ENCODE results near the gene WDR44.
"Not testable (repeated sequence)": the region's sequence is repeated elsewhere in the genome, so short reads cannot be mapped to it uniquely, and the experiment has no call there.

The WDR44 gene

GRCh38 chrX:118360429-118361125 is 14.7 kb downstream of the WDR44 start:
- peak; percentile 51 for DNase-seq (ENCODE audit: low read depth, low spot score)

DNA sequence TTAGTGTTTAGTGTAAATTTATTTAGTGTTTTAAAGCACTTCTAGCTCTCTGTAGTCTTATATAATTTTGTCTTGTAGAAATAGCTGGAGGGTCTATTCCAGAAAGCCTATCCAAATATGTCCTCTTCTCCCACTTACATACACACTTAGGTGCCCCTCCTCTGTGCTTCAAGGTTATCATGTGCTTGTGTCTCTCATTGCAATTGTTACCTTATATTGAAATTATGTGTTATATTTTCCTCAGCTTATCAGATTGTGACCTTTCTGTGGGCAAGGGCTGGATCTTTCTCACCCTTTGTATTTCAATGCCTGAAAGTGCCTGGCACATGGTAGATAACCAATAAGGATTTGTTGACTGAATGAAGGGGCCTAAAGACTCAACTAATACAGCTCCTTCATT is 18.4 kb downstream of the WDR44 start:
- no peak for DNase-seq (ENCODE audit: low read depth, low spot score)

DNA sequence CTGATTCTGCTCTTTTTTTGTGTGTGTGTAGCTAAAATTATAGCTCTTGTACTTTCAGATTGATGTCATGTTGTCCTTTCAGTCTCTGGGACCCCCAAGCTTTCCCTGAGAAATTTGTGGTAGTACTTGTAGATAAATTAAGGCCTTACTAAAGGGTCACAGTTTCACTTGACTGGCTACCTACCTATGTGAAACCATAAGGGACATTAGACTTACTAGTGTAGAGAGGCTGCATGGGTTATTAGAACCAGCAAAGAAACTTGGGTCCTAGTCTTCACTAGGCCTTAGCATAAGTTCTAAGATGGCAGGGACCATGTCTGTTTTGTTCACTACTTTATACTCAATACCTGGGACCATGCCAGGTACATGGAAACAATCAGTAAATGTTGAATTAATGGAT is 21.4 kb downstream of the WDR44 start:
- DNase-seq (ENCODE audit: low read depth, low spot score): no peak

DNA sequence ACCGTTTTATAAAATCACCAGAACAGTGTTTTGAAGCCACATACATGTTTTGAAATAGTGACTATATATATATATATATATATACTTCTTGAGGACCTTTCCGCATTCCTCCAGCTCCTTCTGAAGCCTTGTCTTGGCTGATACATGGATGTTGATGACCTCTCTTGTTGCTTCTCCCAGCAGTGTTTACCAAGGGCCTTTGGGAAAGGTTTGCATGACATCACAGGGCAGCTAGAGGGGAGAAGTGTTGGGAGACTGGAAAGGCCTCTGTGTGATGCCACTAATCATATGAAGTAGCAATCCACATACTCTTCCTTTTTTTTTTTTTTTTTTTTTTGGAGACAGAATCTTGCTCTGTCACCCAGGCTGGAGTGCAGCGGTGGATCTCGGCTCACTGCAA is 22.5 kb downstream of the WDR44 start:
- no peak for DNase-seq (ENCODE audit: low read depth, low spot score)

DNA sequence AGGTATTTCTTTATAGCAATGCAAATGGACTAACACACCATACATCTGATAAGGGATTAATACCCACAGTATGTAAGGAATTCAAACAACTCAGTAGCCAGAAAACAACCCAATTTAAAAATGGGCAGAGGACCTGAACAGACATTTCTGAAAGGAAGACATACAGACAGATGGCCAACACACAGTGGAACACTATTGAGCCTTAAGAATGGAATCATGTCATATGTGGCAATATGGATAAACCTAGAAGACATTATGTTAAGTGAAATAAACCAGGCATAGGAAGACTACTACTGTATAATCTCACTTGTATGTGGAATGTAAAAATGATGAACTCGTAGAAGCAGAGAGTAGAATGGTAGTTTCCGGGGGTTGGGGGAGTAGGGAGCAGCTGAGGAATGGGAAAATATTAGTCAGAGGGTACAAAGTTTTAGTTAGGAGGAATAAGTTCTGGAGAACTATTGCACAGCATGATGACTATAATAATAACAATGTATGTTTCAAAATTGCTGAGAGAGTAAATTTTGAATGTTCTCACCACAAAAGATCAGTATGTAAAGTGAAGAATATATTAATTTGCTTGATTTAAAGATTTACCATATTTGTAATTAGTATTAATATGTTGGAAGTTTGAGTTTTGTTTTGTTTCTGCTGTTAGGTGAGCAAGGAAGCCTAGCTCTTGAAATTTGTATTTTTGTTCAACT is 25.2 kb downstream of the WDR44 start:
- DNase-seq (ENCODE audit: low read depth, low spot score): no peak

- peak; percentile 63 for DNase-seq (ENCODE audit: low read depth, low spot score)
Observed at GRCh38 chrX:118373538-118373937, 27.6 kb downstream of the WDR44 start.

DNA sequence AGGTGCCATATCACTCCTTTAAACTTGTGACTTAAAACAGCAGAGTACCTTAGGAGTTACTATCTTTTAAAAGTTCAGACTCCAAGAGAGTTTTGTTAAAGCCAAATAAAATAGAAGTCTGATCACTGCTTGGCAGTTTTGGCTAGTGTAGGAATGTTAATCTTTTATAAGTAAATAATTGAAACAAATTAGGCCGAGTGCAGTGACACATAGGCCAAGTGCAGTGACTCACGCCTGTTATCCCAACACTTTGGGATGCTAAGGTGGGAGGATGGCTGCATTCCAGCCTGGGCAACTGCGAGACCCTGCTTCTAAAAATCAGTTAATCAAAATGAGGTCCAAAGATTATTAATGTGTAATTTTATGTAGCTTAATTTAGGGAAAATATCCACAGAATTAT is 37.2 kb downstream of the WDR44 start:
- no peak for DNase-seq (ENCODE audit: low read depth, low spot score)

DNA sequence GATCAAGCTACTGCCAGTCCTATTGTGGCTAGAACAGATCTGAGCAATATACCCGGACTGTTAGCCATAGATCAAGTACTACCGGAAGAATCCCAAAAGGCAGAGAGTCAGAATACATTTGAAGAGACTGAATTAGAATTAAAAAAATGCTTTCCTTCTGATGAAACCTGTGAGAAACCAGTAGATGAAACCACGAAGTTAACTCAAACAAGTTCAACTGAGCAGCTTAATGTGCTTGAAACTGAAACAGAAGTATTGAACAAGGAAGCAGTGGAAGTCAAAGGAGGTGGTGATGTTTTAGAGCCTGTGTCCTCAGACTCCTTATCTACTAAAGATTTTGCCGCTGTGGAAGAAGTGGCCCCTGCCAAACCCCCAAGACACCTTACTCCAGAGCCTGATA is 46.8 kb downstream of the WDR44 start:
- DNase-seq (ENCODE audit: low read depth, low spot score): no peak

- DNase-seq (ENCODE audit: low read depth, low spot score): no peak
Observed at GRCh38 chrX:118396113-118396512, 50.2 kb downstream of the WDR44 start.

DNA sequence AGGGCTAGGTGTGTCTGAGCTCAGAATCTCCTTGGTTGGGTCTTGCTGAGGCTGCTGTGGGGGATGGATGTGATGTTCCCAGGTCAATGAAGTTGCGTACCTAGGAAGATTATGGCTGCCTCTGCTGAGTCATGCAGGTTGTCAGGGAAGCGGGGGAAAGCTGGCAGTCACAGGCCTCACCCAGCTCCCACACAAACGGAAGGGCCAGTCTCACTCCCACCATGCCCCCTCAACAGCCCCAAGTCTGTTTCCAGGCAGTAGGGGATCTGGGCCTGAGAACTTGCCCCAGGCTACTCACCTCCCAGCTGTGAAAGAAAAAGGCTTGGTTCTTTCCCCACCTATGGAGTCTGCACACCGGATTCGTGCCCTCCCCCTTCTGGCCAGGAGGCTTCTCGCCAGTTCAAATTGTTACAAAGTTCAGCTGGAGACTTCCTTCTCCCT is 72.9 kb downstream of the WDR44 start:
- DNase-seq (ENCODE audit: low read depth, low spot score): peak; percentile 92

DNA sequence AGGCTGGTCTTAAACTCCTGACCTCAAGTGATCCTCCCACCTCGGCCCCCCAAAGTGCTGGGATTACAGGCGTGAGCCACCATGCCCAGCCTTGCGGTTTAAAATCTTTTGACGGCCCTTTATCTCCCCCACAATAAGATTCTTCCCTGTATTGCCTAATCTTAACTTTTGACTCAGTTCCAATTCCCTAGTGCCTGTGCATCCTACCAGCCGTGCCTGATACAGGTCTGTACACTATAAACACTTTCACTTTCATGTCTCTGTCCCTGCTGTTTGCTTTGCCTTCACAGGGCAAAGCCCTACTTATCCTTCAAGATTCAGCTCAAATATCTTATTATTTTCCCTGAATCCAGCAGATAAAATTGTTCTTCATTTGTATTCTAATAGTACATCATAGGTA is 74.6 kb downstream of the WDR44 start:
- DNase-seq (ENCODE audit: low read depth, low spot score): no peak

GRCh38 chrX:118423558-118423957 is 77.7 kb downstream of the WDR44 start:
- no peak for DNase-seq (ENCODE audit: low read depth, low spot score)

- no peak for DNase-seq (ENCODE audit: low read depth, low spot score)
Observed at GRCh38 chrX:118432799-118433198, 86.9 kb downstream of the WDR44 start.

DNA sequence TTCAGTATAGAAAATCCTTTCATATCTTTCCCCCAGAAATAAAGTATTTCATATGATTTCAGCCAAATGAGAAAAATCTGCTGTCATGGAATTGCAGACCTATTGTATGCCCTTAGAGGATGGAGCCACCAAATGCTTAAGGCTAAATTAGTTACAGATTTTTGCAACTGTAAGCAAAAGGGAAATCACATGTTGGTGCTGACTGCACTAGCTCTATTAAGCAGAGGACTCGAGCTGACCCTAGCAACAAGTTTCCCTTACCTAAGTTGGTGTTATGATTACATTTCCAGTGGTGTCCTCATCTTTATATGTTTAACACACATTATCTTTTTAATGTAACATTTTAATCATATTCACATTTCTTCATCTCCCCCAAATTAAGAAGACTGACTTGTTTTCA is 91.4 kb downstream of the WDR44 start:
- DNase-seq (ENCODE audit: low read depth, low spot score): no peak

DNA sequence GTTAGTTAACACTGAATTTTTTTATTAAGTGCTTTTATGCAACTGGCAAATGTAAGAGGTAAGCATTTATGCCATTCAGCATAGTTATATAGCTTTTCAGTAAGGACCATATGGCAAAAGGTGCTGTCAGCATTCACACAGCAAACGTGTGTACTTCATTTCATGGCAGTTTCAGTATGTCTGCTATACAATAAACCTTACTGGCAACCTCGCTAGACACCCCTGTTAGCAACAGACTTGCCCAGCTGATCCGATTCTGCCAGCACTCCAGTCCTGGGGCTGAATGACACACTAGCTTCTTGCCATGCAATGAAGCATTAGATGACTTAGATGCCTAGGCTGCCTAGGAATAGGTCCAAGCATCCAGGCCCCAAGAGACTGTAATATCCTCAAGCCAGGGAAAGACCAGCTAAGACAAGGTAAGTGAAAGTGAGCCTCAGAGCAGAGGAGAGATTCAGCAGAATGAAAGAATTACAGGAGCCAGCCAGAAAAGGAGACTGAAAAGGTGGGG is 102.4 kb downstream of the WDR44 start:
- DNase-seq (ENCODE audit: low read depth, low spot score): no peak

- DNase-seq (ENCODE audit: low read depth, low spot score): peak; percentile 57
Observed at GRCh38 chrX:118455013-118455412, 109.1 kb downstream of the WDR44 start.

- peak; percentile 26 for DNase-seq (ENCODE audit: low read depth, low spot score)
Observed at GRCh38 chrX:118459494-118459893, 113.6 kb downstream of the WDR44 start.

DNA sequence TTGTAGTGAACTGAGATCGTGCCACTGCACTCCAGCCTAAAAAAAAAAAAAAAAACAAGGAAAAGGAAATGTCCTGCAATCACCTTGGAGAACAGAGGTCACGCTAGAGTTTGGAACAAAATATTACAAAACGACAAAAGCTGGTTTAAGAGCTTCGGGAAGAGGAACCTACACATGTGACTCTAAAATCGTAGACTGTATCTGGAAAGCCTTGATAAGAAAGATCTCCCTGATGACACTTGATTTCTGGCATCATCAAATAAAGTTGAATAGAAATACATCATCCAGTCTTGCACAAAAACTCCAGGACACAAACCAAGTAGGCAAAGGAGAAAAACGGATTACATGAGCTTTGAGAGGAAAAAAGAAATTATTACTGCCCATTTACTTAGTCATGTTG is 118.6 kb downstream of the WDR44 start:
- no peak for DNase-seq (ENCODE audit: low read depth, low spot score)

DNA sequence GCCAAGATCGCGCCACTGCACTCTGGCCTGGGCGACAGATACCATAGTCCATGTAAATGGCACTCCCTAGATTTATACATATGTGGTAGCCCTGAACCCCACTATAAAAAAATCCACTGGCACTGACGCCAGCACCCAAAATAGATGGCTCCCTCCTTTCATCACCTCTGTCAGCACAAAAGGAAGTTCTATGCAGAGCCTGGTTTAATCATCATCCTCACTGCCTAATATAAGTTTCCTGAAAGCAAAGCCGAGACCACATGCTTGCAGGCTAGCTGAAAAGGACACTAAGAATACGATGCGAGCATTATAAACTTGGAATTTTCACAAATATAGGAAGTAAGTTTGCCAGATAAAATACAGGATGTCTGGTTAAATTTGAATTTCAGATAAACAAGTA is 122.2 kb downstream of the WDR44 start:
- DNase-seq (ENCODE audit: low read depth, low spot score): no peak

GRCh38 chrX:118470721-118471347 is 124.9 kb downstream of the WDR44 start:
- DNase-seq (ENCODE audit: low read depth, low spot score): not testable (repeated sequence)

GRCh38 chrX:118474586-118474985 is 128.7 kb downstream of the WDR44 start:
- DNase-seq (ENCODE audit: low read depth, low spot score): no peak

DNA sequence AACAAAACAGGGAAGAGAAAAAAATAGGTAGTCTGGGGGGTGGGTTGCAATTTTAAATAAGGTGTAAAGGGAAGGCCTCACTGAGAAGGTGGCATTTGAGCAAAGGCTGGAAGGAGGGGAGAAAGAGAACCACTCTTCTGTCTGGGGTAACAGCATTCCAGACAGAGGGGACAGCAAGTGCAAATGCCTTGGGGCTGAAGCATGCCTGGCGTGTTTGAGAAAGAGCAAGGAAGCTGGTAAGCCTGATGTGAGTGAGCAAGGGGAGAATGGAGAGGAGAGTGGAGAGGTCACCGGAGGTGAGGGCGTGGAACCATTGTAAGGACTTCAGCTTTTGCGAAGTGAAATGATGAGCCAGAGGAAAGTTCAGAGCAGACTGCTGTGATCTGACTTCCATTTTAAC is 130.0 kb downstream of the WDR44 start:
- DNase-seq (ENCODE audit: low read depth, low spot score): peak; percentile 78

GRCh38 chrX:118480172-118480571 is 134.3 kb downstream of the WDR44 start:
- no peak for DNase-seq (ENCODE audit: low read depth, low spot score)
